ENCODE measurements around the gene B4GAT1.
A peak's percentile ranks its signal among the peaks of the same experiment; 100 is the strongest.
"Not testable (repeated sequence)": the region's sequence is repeated elsewhere in the genome, so short reads cannot be mapped to it uniquely, and the experiment has no call there.

B4GAT1 gene

DNA sequence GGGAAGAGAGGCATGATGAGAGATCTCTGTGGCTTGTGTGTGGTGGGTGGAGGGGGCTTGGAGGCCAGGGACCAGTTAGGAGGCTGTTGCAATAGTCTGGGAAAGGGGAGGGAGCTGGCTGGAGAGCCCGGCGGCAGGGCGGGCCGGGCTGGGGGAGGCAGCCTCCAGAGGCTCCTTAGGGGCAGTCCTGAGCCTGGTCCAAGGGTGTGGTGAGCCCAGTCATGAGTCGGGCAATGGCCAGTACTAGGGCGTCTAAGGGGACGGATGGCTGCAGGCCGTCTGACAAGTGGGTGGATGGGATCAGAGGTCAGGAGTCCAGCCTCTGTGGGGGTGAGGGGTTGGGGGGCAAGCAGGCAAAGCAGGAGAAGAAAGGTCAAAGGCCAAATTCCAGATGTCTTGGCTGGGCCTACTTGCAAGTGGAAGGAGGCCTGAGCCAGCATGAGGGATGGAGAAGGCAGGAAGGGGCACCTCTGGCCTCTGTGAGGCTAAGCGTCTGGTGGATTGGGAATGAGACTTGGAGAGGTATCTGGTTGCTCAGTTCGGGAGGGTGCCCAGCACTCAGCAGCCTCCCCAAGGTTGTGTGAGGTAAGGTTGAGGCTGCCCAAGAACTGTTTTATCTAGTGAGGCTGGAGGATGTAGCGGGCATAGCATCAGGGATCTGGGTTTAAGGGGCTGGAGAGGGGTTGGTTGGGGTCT lies 24.5 kb downstream of the B4GAT1 start:
- DNase-seq (ENCODE audit: low read depth, low spot score) = no peak

DNA sequence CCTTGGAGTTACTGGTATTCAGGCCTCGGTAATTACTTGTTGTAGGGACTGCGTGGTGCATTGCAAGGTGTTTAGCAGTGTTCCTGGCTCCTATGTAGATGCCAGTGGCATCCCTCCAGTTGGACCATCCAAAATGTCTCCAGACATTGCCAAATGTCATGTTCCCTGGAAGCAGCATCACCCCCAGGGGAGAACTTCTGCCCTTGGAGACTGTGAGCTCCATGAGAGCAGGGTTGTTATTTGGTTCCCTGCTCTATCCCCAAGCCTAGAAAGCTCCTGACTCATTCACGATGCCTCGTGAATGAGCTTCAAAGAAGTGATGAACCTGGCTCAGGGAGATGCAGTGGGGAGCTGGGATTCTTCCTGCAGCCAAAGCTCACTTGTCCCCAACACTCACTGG lies 25.8 kb downstream of the B4GAT1 start:
- DNase-seq (ENCODE audit: low read depth, low spot score) = no peak

DNA sequence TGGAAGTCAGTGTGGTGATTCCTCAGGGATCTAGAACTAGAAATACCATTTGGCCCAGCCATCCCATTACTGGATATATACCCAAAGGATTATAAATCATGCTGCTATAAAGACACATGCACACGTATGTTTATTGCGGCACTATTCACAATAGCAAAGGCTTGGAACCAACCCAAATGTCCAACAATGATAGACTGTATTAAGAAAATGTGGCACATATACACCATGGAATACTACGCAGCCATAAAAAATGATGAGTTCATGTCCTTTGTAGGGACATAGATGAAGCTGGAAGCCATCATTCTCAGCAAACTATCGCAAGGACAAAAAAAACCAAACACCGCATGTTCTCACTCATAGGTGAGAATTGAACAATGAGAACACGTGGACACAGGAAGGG lies 26.7 kb downstream of the B4GAT1 start:
- not testable (repeated sequence) for DNase-seq (ENCODE audit: low read depth, low spot score)

DNA sequence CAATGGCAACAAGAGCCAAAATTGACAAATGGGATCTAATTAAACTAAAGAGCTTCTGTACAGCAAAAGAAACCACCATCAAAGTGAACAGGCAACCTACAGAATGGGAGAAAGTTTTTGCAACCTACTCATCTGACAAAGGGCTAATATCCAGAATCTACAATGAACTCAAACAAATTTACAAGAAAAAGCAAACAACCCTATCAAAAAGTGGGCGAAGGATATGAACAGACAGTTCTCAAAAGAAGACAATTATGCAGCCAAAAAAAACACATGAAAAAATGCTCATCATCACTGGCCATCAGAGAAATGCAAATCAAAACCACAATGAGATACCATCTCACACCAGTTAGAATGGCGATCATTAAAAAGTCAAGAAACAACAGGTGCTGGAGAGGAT lies 27.1 kb downstream of the B4GAT1 start:
- not testable (repeated sequence) for DNase-seq (ENCODE audit: low read depth, low spot score)

DNA sequence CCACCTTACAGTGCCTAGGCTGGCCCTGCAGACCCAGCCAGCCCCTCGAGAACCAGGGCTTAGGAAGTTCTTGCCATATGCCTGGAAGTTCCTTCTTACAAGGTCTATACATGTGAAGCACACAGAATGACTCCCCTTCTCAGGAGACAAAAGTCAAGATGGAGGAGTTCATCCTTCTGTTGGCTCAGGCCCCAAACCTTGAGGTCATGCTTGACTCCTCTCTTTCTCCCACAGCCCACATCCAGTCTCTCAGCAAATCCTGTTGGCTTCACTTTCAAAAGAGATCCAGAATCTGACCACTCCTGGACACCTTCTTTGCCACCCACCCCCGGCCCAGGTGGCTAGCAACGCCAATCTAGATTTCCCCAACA lies 28.8 kb downstream of the B4GAT1 start:
- no peak for DNase-seq (ENCODE audit: low read depth, low spot score)

DNA sequence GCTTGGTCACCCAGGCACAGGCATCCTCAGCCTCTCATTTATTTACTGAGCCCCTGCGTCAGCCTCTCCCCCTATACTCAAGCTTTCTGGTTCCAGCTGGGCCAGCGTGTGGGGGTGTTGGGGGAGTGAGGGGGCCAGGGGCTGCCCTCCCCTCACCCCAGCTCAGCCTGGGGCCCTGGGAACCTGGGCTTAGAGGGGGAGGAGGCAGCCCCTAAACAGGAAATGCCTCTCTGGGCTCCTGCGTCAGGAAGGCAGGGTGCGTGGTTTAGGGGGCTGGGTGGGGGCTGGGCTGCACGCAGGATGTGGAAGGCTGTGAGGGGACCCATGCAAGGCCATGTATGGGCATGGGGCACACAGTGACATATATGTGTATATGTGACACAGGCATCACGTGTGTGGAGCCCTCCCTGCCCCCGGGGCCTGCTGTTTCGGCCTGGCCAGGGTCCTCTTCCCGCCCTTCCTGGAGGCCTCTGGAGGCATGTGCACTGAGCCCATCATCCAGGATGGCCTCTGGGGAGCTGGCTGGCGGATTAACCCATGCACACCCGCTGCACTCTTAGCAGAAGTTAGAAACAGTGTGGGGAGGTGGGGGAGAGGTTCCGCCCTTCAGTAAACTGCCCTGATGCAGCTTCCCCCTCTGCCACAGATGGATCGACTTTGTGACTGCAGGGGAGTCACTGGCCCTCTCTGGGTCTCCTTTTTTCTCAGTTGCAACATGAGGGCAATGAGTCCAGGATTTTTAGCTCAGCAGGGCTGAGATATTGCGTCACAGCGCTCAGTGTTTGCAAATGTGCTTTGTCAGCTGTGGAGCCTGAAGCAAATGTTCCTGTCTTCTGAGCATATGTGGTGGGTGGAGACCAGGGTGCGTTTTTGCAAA lies 29.5 kb downstream of the B4GAT1 start:
- peak; percentile 85 for DNase-seq (ENCODE audit: low read depth, low spot score)

DNA sequence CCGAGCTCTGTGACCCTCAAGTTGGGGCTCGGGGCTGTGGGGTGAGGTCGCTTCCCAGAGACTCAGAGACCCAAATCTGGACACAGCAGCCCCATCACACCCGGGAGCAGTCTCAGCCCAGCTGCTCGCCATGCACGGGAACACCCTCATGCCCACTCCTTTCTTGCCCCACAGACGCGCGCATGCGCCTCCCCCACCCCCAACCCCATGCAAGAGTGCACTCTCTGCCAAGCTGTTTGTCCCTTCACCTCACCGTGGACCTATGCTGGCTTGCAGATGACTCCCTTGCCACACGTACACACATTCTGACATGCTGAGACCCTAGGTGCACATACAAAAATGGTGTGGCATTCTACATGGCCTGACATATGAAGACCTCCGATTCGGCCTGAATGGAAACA lies 30.1 kb downstream of the B4GAT1 start:
- peak; percentile 59 for DNase-seq (ENCODE audit: low read depth, low spot score)

DNA sequence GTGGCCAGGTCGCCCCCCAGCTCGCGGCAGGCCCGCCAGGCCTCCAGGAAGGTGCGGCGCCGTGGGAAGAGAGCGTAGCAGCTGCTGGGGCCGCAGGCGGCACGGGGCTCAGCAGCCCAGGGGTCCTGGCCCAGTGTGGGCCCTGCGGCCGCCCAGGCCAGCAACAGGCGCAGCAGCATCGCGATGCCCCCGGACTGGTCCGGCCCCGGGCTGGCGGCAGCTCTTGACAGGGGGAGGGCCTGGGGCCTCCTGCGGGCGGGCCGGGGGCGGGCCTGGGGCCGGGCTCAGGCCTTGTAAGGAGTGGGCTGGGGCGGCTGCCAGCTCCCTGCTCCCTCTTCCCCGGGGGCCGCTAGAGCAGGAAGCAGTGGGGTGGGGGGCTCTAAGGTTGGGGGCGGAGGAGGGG lies 30.6 kb downstream of the B4GAT1 start, which contains the start of gene CD248:
Gene CD248 (minus strand): TSS at position 196 of the 403 bp plus-strand sequence. CDS start 17 bp downstream, at position 179.
- DNase-seq (ENCODE audit: low read depth, low spot score) = no peak

DNA sequence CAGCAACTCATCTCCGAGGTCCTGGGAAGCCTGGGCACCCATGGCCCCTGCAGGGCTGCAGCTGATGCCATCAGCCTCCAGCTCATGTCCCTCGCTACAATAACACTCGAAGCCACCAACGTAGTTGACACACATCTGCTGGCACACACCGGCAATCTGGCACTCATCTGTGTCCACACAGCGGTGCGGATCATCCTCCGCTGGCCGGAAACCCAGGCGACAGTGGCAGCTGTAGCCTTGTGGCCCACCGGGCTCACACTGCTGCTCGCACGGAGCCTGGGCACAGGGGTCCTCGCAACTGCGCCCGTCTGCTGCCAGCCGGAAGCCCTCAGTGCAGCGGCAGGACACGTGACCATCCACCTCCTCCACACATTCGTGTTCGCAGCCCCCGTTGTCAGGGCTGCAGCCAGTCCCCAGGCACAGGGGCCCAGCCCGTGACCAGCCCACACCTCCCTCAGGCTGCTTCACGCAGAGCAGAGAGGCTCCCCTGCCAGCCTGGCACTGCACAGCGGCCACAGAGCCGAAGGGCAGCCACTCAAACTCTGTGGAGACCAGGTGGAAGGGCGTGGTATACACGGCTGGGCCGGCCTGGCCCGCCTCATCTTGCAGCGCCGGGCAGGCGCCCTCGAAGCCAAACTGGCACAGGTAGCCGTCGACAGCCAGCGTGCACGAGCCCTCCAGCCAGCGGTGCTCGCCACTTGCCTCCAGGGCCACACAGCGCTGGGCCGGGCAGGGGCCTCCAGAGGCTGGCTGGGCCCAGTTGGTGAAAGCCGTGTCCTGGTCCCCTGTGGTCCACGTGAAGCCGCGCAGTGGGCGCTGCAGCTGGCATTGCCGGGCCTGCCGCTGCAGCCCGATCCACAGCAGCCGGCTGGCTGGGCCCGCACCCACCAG lies 31.3 kb downstream of the B4GAT1 start:
- no peak for DNase-seq (ENCODE audit: low read depth, low spot score)

DNA sequence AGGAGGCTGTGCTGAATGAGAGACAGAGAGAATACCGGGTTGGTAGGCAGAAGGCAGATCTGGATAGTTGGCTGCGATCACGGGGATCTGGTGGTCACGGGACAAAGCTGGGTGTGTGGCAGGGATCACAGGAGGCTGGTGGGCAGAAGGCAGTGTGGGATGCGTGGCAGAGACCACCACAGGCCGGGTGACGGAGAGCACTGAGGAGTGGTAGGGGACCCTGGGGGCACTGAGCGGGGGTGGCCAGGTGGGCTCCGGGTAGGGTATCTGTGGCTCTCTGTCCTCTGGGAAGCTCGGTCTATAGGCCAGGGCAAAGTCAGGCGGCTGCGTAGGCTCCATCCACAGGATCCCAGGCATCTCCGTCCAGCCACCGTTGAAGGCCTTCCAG lies 31.9 kb downstream of the B4GAT1 start:
- DNase-seq (ENCODE audit: low read depth, low spot score) = no peak

DNA sequence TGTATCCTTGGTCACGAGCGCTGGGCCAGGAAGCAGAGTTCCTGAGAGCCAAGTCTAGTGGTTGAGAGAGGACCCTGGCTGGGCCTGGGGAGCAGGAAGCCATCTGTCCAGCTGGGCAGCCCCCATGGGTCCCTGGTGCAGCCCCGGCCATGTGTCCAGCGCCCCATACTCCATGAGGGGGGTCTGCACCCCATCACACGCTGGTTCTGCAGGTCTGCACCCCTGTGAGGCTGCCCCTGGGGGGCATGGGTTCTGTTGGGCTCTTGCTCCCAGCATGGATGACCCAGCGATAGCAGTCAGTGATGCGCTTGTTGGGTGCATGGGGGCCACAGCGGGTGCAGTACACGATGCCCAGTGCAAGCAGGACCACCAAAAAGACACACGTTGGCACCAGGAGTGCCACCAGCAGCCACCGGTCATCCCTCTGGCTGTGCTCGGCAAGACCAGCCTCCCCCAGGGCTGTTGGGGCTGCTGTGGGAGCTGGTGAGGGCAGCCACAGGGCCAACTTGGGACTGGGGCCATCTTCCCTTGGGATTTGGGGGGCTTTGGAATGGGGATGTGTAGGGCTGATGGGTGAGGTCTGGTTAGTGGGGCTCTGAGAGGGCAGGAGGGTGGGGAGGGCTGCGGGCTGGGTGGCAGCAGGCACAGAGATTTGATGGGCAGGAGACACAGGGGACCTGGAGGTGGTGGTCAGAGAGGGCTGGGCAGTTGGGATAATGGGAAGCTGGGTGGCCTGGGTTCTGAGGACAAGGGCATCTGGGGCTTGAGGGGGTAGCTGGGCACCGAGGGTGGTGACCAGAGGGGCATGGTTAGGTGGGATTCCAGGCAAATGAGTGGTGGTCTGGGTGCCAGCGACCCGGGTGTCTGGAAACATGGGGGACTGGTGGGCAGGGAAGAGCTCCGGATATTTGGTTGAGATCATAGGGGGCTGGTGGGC lies 32.6 kb downstream of the B4GAT1 start:
- no peak for DNase-seq (ENCODE audit: low read depth, low spot score)

DNA sequence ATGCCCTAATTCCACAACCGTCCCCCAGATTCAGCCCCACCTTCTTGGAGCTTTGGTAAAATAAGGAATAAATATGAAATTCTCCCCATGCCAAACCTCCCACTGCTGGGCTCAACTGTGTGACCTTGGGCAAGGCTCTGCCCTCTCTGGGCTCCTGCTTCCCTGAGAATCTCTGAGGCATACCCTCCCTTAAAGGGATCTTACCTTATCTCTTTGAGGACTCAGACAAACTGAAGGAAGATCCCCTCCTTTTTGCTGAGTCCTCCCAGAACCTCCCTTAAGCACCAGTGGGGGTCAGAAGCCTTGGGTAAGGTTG lies 33.3 kb downstream of the B4GAT1 start:
- DNase-seq (ENCODE audit: low read depth, low spot score) = no peak

DNA sequence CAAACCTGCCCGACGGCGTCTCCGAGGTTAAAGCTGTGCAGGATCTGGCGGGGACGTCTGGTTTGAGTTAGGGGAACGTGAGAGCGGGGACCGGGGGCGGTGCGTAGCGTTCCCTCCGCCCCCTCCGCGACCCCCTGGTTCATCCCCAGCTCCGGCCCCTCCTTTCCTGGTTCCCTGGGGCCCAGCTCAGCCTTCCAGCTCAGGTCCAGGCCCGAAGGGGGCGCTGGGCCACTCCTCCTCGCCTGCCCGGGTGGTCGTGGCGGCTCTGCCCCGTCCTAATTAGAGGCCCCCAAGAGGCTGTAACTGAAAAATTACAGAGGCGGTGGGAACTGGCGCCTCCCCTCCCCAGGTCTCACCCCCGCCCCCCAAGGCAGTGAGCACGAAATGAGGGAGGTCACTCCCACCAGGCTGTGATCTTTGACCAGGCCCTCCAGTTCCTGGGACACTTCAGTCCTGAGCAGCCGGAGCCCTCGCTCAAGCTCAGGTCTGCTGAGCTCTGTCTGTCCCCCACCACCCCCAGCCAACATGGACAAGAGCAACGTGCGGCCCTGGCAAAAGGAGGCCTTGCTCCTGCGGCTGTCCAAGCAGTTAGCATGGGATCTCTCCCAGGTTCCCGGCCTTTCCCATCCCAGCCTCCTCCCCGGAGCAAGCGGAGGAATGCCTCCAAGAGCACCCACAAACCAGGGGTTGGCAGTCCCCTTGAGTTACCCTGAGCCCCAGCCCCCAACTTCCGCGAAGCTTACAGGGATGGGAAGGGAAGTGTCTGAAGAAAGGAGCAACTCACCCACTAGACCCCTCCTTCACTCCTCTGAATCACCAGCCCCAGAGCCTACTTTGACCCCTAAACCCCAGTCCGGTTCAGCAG lies 33.9 kb downstream of the B4GAT1 start:
- no peak for DNase-seq (ENCODE audit: low read depth, low spot score)

DNA sequence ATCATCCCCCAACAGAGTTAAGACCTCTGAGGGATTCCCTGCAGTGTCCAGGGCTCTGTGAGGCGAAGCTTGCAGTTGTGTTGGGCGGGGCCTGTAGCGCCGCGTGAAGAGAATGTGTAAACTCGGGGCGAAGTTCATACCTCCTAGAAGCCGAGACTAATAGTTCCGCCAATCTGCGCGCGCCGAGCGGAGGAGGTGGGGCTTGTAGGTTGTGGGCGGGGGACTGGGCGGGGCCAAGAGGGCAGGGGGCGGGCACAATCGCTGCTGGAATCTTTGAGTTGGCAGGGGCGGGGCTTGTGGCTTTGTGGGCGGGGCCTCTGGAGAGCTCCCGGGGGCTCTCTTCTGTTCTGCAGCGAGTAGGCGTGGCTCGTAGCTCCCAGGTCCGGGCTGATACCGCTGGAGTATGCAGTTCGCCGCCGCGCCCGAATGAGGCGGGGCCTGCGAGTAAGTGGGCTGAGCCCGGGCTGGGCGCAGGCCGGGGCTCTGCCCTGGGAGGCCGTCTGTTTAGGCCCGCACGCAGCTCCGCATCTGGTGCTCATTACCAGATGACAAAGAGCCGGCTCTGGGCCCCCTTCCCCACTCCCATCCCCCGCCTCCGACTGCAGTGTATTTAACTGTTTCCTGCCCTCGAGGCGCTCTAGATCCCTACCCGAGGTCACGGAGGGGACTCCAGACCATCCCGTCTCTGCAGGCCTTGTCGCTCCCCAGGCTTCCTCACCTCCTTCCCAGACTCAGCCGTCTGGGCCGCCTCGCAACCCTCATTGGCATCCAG lies 34.7 kb downstream of the B4GAT1 start:
- DNase-seq (ENCODE audit: low read depth, low spot score) = peak; percentile 99

DNA sequence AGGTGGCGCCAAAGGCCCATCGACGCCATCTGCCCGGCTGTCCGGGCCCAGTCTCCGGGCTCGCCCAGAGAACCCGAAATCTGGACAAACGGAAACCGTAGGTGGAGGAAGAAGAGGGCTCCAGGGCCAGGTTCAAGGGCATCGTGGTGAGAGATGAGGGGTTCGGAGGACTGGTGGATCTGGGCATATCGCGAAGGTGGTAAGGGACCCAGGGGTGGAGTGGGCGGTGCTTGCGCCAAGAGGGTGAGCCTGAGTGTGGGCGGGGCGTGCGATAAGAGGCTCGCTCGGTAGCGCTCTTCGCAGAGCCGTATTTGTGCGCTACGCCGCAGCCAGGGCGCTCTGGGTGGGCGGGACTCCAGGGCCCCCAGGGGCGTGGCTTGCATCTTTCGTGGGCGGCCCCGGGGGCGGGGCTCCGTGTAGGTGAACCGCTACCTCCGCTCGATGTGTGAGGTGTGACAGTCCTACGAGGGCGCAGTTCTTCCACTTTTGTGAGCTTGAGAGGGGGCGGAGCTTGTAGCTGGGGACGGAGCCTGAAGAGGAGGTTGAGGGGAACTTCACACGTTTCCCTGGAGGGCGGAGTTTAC lies 35.4 kb downstream of the B4GAT1 start:
- DNase-seq (ENCODE audit: low read depth, low spot score) = no peak

DNA sequence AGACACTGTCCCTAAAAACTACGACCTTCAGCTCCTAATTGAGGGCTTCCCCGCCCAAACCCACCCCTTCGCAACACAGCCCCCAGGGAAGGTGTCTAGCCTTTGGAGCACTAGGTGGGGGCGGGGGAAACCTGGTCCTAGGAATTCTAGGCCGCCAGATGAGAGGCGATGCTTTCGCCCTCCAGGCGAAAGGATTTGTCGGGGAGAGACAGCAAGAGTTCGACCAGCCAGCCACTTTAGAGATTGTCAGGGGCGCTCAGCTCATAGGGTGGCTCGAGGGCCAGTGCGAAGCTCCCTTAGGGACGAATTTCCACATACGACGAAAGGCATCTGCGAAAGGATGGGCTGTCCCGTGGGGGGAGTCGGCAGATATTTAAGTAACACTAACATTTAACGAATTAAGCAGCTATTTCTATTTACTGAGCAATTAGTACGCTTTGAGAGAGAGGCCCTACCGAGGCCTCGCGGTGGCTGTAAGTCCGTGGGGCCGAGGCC lies 35.9 kb downstream of the B4GAT1 start:
- DNase-seq (ENCODE audit: low read depth, low spot score) = no peak

DNA sequence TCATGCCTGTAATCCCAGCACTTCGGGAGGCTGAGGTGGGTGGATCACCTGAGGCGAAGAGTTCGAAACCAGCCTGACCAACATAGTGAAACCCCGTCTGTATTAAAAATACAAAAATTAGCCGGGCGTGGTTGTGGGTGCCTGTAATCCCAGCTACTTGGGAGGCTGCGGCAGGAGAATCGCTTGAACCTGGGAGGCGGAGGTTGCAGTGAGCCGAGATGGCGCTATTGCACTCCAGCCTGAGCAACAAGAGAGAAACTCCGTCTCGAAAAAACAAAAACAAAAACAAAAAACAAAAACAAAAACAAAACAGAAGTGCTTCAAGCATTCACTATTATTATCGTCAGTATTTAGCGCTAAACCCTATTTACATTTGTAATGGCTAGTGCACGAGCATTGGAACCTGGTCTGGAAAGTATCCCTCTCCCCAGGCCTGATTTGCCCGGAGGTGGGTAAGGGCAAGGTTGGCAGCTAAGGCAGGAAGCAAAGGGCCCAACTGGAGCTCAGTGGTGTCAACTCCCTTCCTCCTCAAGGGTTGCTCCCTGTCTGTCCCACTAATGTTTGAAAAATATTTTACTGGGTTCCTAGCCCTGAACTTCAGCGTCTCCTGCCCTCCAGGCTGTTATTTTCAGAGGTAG lies 36.5 kb downstream of the B4GAT1 start:
- DNase-seq (ENCODE audit: low read depth, low spot score) = not testable (repeated sequence)

DNA sequence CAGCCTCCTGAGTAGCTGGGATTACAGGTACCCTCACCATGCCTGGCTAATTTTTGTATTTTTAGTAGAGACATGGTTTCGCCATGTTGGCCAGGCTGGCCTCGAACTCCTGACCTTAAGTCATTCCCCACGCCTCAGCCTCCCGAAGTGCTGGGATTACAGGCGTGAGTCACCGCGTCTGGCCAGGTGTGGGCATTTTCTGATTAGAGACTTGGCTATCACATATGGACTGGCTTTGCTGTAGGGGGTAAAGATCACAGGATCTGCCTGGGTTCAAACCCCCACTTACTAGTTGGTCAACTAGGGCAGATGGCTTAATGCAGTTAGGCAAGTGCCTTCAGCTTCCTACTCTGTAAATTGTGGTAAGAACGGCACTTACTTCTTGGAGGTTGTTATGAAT lies 37.1 kb downstream of the B4GAT1 start:
- DNase-seq (ENCODE audit: low read depth, low spot score) = no peak

Measured in brain pericyte (primary cell).